Activated T-cell treated with anti-CD3 and anti-CD28 coated beads, Interleukin-2, amount 50 U/mL, for 72 hours (primary cell): ENCODE results near the gene MTCH1. TPM values are rescaled to one million over a fixed set of nuclear protein-coding genes. Genes with fewer than 3 reads are reported as not detected.
"Not testable (repeated sequence)": the region's sequence is repeated elsewhere in the genome, so short reads cannot be mapped to it uniquely, and the experiment has no call there.

Source experiments
- ATAC-seq, 2 donors: fragments of 150-1000 bp; cut with Tn5 transposase; replicated peaks in 1 of 2; 2 replicates each; pipeline ENCODE4 v1.10.0; 2021; ENCODE audit warnings: moderate library complexity in 2 of 2, mild to moderate bottlenecking in 1 of 2
- DNase-seq, 2 donors: peaks; one replicate each; pipeline ENCODE4 v3.0.0; 2021 to 2022; ENCODE audit warnings: mixed read lengths in 1 of 2
- H3K27ac Mint-ChIP-seq: one replicate; pipeline ENCODE4 v1.8.0; 2022; ENCODE audit warnings: mild to moderate bottlenecking, moderate library complexity, mixed read lengths
- H3K27me3 Mint-ChIP-seq: one replicate; pipeline ENCODE4 v1.8.0; 2022; ENCODE audit warnings: low read depth, mixed read lengths
- H3K36me3 Mint-ChIP-seq, 2 donors: one replicate each; pipeline ENCODE4 v1.8.0; 2022; ENCODE audit warnings: mixed read lengths in 2 of 2, mild to moderate bottlenecking in 1 of 2; ENCODE audit not compliant: insufficient read depth in 2 of 2
- H3K4me1 Mint-ChIP-seq: one replicate; pipeline ENCODE4 v1.8.0; 2022; ENCODE audit warnings: low read depth, mixed read lengths
- H3K4me3 Mint-ChIP-seq, 2 donors: one replicate each; pipeline ENCODE4 v1.8.0; 2022; ENCODE audit warnings: mild to moderate bottlenecking in 2 of 2, mixed read lengths in 2 of 2, moderate library complexity in 2 of 2
- H3K9me3 Mint-ChIP-seq, 2 donors: one replicate each; pipeline ENCODE4 v1.8.0; 2022; ENCODE audit warnings: mixed read lengths in 2 of 2
- total RNA-seq, 2 donors: library from RNA; stranded (reverse); gene quantifications; one replicate each; pipeline ENCODE4 v1.2.3, GENCODE V29; 2022

MTCH1 gene
- total RNA-seq, 2 donors from 2014 or later, result 116 to 149 TPM

DNA sequence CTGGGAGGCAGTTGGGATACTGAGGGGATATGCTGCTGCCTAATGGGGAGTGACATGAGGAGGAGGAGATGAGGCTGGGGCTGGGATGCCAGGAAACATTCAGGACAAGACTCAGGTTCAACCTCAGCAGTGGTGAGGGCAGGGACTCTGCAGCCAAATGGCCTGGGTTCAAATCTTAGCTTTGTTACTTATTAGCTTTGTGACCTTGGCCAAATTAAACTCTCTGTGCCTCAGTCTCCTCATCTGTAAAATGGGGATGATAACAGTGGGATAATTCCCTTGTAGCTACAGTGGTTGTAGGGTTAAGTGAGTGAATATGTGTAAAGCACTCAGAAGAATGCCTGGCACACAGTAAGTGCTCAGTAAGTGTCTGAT is 29.6 kb downstream of the MTCH1 start:
- Mint-ChIP-seq H3K4me1 (peaks cover 54% of the 10 kb centered on the region), H3K4me3 (peak overlapping the region in 1 of 2 donors; percentile 88), H3K27ac (no peak overlapping the region), H3K9me3 (no peaks in the 10 kb centered on the region), H3K36me3 (no peaks in the 10 kb centered on the region), H3K27me3 (no peaks in the 10 kb centered on the region)
- ATAC-seq (no peak), DNase-seq (no peak)

DNA sequence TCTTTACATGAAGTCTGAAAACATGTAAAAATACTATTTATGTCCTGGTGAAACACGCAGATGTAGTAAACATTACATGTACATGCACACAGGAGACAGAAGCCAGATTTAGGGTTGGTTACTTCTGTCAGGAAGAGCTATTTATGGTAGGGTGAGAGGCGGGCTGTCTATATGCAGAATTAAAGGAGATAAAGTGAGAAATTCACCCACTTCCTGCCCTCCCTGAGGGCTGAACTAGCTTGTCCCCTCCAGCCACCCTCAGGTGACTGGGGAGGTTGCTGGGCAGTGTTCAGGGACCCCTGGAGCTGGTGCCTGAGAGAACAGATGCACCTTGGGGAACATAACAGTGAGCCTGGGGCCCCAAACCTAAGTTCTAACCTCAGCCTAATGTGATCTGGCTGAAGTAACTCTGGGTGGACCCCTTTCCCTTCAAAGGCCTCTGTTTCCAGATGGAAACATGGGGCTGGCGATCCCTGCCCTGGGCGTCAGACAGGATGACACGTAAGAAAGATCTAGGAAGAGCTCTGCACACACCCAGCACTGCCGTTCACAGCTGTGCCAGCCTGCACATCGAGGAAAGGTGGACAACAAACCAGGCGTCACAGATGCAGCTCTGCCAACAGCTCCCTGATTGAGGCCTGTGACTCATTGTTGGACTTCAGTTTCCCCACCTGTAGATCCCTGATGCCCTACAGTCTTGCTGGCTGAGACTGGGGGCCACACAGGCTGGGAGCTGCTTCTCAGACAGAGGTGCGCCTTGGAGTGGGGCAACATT is 30.1 kb downstream of the MTCH1 start:
- no peaks in the 10 kb centered on the region for H3K27me3 Mint-ChIP-seq
- H3K4me3 Mint-ChIP-seq, result peak overlapping the region; percentile 22 to 88
- DNase-seq, result no peak

DNA sequence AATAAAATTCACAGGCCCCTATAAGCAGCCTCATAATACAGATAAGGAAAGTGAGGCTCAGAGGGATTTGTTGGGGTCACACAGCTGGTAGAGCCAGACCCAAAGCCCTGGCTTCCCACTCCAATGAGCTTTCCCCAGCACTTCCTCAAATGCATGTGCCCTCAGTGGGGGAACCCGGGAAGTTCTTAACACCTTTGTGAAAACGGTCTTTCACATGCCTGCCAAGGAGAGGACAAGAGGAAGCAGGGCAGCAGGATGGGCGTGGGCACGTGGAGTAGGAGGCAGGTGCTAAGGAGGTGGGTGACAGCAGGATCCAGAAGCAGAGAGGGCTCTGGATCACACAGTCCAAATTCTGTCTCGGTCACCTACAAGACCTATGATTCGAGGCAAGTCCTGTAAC is 30.9 kb downstream of the MTCH1 start:
- no peak for DNase-seq
- no peaks in the 10 kb centered on the region for H3K27me3 Mint-ChIP-seq
- no peaks in the 10 kb centered on the region for H3K9me3 Mint-ChIP-seq
- peak overlapping the region; percentile 91 for H3K27ac Mint-ChIP-seq
- H3K4me1 Mint-ChIP-seq, result peaks cover 44% of the 10 kb centered on the region
- H3K36me3 Mint-ChIP-seq, result no peaks in the 10 kb centered on the region
- ATAC-seq, result peak in 1 of 2 donors; percentile 36
- peak overlapping the region in 1 of 2 donors; percentile 88 for H3K4me3 Mint-ChIP-seq

More for the DNA sequence above, 30.1 kb downstream of the MTCH1 start:
- Mint-ChIP-seq H3K4me1 (peaks cover 48% of the 10 kb centered on the region), H3K27ac (peak overlapping the region; percentile 59), H3K9me3 (no peaks in the 10 kb centered on the region), H3K36me3 (no peaks in the 10 kb centered on the region)
- peak; percentile 20 to 35 for ATAC-seq

DNA sequence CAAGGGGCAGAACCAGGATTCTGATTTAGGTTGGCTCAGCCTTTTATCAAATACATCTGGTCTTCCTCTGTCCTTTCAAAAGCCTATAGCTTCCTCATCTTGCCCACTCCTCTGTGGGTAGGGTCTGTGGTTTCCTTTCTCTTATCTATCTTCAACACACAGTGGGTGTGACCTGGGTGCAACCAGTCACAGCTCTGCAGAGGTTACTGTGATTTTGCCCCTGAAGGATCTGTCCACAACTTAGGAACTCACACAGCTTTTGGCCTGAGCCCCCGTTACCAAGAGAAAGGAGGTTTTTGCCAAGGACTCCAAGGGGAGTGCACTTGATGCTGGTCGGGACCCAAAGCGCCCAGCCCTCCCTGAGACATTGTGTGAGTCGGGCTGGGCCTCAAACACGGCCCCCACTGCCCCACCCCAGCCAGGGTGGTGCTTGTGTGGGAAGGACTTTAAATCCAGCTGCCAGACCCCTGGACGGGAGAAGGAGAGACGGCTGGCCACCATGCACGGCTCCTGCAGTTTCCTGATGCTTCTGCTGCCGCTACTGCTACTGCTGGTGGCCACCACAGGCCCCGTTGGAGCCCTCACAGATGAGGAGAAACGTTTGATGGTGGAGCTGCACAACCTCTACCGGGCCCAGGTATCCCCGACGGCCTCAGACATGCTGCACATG is 31.6 kb downstream of the MTCH1 start, which contains the start of gene PI16:
Gene PI16 (plus strand): TSS at position 477 of the 670 bp plus-strand sequence. CDS start 23 bp downstream, at position 500.
- Mint-ChIP-seq H3K9me3 (no peaks in the 10 kb centered on the region), H3K4me3 (peak within 1 kb of the TSS; percentile 19 to 88), H3K4me1 (peaks cover 49% of the 10 kb centered on the region), H3K27me3 (peaks cover 4% of the 10 kb centered on the region), H3K36me3 (no peaks in the 10 kb centered on the region), H3K27ac (peak within 1 kb of the TSS; percentile 91)
- DNase-seq, result no peak
- ATAC-seq, result peak; percentile 66 to 81

DNA sequence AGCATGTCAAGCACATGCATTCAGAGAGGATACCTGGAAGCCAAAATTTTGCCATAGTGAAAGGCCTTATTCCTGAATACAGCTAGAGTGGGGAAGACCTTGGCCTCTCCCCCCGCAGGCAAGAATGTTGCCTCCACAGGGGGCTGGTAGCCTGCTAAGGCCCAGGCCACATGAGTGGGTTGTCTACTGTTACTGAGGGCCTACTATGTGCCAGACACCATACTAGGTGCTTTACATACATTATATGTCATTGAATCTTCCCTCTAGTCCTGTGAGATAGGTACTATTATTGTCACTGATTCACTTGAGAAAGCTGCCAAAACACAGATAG is 32.1 kb downstream of the MTCH1 start:
- Mint-ChIP-seq H3K4me3 (peak overlapping the region in 1 of 2 donors; percentile 88), H3K4me1 (peaks cover 54% of the 10 kb centered on the region), H3K27ac (no peak overlapping the region), H3K27me3 (peaks cover 6% of the 10 kb centered on the region), H3K36me3 (no peaks in the 10 kb centered on the region), H3K9me3 (no peaks in the 10 kb centered on the region)
- DNase-seq (no peak), ATAC-seq (no peak)

DNA sequence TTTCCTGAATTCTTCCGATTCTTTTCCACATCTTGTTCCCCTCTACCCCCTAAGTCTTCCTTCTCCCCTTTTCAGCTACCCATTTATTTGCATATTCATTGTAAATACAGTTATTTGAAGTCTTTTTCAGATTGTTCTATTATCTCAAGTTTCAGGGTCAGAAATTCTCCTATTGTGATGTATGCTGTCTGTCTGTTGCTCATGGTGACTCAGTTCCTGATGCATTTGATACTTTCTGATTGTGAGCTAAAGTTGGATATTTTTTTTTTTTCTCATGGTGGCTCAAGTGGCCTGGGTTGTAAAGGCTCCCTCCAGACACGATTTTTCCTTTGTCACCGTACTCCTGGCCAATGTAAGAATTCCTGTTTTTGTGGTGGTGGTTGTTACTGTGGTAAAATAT is 36.4 kb downstream of the MTCH1 start:
- H3K4me3 Mint-ChIP-seq, result peak overlapping the region; percentile 25 to 79
- no peaks in the 10 kb centered on the region for H3K36me3 Mint-ChIP-seq
- DNase-seq, result no peak
- no peaks in the 10 kb centered on the region for H3K9me3 Mint-ChIP-seq
- ATAC-seq, result no peak
- H3K27ac Mint-ChIP-seq, result peak overlapping the region; percentile 90
- H3K27me3 Mint-ChIP-seq, result peaks cover 6% of the 10 kb centered on the region
- H3K4me1 Mint-ChIP-seq, result peaks cover 54% of the 10 kb centered on the region

DNA sequence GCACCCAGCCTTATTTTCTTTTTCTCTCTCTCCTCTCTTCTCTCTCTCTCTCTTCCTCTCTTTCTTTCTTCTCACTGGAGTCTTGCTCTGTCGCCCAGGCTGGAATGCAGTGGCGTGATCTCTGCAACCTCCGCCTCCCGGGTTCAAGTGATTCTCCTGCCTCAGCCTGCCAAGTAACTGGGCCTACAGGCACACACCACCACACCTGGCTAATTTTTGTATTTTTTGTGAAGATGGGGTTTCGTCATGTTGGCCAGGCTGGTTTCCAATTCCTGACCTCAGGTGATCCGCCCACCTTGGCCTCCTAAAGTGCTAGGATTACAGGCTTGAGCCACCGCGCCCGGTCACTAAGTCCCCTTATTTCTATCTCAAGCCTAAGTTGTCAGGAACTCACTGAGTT is 36.9 kb downstream of the MTCH1 start:
- H3K27me3 Mint-ChIP-seq, ATAC-seq, DNase-seq, H3K36me3 Mint-ChIP-seq, H3K9me3 Mint-ChIP-seq: not testable (repeated sequence)
- Mint-ChIP-seq H3K27ac (peak overlapping the region; percentile 91), H3K4me1 (peaks cover 50% of the 10 kb centered on the region), H3K4me3 (peak overlapping the region in 1 of 2 donors; percentile 79)

DNA sequence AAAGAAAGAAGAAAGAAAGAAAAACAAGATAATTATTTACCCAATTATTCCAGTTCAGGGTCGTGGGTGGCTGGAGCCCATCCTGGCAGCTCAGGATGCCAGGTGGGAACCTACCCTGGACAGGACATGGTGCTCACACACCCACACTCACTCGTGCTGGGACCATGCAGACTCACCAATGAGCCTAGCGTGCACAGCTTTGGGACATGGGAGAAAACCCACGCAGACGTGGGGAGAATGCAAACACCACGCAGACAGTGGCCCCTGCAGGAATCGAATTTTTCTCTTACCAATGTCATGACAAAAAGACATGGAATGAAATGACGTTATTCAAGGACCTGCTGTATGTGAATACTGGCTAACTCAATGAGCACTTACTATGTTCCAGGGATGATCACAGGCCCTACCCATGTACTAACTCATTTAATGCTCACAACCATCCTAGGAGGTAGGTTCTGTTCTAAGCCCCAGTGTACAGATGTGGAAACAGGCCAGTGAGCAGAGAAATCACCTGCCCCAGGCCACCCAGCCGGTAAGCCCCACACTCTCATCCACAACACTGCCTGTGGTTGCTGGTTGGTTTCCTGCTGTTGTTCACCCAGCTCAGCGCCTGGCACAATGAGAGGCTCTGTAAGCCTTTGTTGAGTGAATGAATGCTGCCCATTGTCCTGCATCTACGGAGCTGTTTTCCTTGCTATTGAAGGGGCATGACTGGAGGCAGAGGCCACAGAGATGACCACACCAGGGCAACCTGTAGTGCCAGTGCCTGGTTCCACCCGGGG is 38.2 kb downstream of the MTCH1 start:
- Mint-ChIP-seq H3K36me3 (no peaks in the 10 kb centered on the region), H3K4me3 (peak overlapping the region in 1 of 2 donors; percentile 68), H3K4me1 (peaks cover 48% of the 10 kb centered on the region), H3K27ac (peak overlapping the region; percentile 59), H3K27me3 (peaks cover 6% of the 10 kb centered on the region), H3K9me3 (no peaks in the 10 kb centered on the region)
- DNase-seq (peak; percentile 60 to 67), ATAC-seq (peak; percentile 94 to 96)

DNA sequence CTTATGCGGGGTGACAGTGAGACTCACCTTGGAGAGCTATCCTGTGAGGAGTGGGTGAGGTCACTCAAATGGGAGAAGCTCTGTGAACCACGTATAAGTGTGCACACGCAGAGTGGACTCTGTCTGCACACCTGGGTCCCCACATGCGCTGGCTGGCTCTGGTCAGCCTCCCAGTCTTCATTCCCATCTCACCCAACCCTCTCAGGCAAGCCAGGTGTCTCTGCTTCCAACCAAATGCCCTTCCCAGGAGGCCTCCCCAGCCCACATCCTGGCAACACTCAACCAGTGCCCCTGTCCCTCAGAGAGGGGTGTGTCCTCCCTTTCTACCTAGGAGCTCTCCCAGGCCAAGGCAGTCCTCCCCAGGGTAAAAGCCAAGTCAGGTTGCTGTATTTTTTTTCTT is 39.5 kb downstream of the MTCH1 start:
- no peak overlapping the region for H3K27ac Mint-ChIP-seq
- no peak for DNase-seq
- peaks cover 6% of the 10 kb centered on the region for H3K27me3 Mint-ChIP-seq
- H3K4me1 Mint-ChIP-seq, result peaks cover 48% of the 10 kb centered on the region
- no peak for ATAC-seq
- H3K4me3 Mint-ChIP-seq, result no peak overlapping the region
- H3K36me3 Mint-ChIP-seq, result no peaks in the 10 kb centered on the region
- H3K9me3 Mint-ChIP-seq, result no peaks in the 10 kb centered on the region

DNA sequence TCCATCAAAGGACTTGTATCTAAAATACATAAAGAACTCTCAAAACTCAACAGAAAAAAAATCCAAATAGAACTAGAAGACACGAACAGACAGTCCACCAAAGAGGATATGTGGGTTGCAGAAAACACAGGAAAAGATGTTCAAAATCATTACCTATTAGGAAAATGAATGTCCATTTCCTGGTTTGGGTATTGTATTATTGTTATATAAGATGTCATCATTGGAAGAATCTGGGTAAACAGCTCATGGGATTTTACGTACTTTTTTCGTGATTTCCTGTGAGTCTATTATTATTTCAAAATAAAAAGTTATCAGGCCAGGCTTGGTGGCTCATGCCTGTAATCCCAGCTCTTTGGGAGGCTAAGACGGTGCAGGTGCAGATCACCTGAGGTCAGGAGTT is 40.7 kb downstream of the MTCH1 start:
- no peak for DNase-seq
- no peak overlapping the region for H3K27ac Mint-ChIP-seq

DNA sequence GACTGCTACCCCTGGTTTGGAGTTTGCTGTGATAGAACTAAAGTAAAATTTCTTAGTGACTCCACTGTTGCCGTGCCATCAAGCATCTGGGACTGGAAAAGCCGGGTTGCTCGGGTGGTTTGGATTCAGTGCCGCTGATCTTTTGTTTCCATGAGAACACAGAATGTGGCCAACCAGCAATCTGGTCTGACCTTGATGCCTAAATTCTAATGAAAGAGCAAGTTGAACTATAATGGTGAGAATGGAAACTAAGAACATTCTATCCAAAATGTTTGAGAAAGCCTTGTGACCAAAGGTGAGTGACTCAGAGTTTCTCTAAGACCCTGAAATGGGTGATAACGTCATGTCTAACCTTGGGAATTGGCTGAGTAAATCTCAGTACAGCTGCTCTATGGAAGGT is 41.3 kb downstream of the MTCH1 start:
- peaks cover 4% of the 10 kb centered on the region for H3K27me3 Mint-ChIP-seq
- no peak overlapping the region for H3K27ac Mint-ChIP-seq
- ATAC-seq, result peak; percentile 23 to 43
- H3K9me3 Mint-ChIP-seq, result no peaks in the 10 kb centered on the region
- H3K4me1 Mint-ChIP-seq, result peaks cover 41% of the 10 kb centered on the region
- DNase-seq, result no peak
- no peak overlapping the region for H3K4me3 Mint-ChIP-seq
- no peaks in the 10 kb centered on the region for H3K36me3 Mint-ChIP-seq

More for the DNA sequence above, 40.7 kb downstream of the MTCH1 start:
- no peak overlapping the region for H3K4me3 Mint-ChIP-seq
- H3K36me3 Mint-ChIP-seq, result no peaks in the 10 kb centered on the region
- no peaks in the 10 kb centered on the region for H3K9me3 Mint-ChIP-seq
- ATAC-seq, result no peak
- peaks cover 48% of the 10 kb centered on the region for H3K4me1 Mint-ChIP-seq
- H3K27me3 Mint-ChIP-seq, result peaks cover 6% of the 10 kb centered on the region

DNA sequence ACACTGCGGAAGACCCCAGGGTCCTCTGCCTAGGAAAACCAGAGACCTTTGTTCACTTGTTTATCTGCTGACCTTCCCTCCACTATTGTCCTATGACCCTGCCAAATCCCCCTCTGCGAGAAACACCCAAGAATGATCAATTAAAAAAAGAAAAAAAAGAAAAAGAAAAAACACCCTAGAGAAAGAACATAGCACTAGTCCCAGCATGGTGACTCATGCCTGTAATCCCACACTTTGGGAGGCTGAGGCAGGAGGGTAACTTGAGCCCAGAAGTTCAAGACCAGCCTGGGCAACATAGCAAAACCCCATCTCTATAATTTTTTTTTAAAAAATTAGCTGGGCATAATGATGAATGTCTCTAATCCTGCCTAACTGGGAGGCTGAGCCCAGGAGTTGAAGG is 43.7 kb downstream of the MTCH1 start:
- H3K27ac Mint-ChIP-seq, H3K4me3 Mint-ChIP-seq, ATAC-seq, H3K36me3 Mint-ChIP-seq, H3K9me3 Mint-ChIP-seq, H3K27me3 Mint-ChIP-seq, DNase-seq: not testable (repeated sequence)
- peaks cover 18% of the 10 kb centered on the region for H3K4me1 Mint-ChIP-seq

DNA sequence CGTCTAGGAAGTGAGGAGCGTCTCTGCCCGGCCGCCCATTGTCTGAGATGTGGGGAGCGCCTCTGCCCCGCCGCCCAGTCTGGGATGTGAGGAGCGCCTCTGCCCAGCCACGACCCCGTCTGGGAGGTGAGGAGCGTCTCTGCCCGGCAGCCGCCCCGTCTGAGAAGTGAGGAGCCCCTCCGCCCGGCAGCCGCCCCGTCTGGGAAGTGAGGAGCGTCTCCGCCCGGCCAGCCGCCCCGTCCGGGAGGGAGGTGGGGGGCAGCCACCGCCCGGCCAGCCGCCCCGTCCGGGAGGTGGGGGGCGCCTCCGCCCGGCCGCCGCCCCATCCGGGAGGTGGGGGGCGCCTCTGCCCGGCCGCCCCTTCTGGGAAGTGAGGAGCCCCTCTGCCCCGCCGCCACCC is 44.4 kb downstream of the MTCH1 start:
- peaks cover 15% of the 10 kb centered on the region for H3K4me1 Mint-ChIP-seq
- ATAC-seq, DNase-seq, H3K36me3 Mint-ChIP-seq, H3K4me3 Mint-ChIP-seq, H3K27ac Mint-ChIP-seq, H3K27me3 Mint-ChIP-seq, H3K9me3 Mint-ChIP-seq: not testable (repeated sequence)
